ENCODE data around the gene XPNPEP3.

XPNPEP3 gene

DNA sequence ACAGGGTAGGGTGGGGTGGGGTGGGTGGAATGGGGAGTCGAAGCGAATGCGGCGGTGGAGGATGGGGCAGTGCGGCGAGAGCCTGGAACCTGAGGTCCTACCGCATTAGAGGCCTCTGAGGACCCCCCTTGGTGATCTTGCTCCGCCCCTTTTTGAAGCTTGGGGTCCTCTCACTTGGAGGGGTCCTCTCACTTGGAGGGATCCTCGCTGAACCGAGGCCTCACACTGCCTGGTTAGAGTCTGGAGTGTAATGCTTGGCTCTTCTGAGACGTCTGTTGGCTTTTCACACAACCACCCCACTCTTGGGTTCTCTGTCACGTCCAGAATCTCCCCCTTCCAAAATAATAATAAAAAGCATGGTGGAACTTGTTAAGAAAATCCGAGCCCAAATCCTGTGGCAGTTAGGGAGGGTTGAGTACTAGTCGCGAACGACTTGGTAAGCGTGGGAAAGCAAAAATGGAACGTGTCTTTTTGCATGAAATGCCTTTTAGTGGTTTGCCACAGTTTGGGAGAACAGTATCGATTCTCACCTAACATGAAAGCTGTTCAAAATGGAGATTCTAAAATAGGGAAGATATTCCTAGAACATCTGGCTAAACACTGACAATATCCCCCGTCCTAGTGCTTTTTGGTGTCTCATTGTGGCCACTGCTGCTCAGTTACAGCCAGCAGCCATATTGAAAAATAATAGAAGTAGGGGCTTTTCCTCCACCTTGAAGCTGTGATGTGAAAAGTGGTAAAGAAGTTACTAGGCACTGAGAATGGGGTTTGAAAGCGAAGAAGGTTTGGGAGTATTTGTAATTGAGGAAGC, 95.1 kb downstream of the XPNPEP3 start:
- no peak for DNase-seq

DNA sequence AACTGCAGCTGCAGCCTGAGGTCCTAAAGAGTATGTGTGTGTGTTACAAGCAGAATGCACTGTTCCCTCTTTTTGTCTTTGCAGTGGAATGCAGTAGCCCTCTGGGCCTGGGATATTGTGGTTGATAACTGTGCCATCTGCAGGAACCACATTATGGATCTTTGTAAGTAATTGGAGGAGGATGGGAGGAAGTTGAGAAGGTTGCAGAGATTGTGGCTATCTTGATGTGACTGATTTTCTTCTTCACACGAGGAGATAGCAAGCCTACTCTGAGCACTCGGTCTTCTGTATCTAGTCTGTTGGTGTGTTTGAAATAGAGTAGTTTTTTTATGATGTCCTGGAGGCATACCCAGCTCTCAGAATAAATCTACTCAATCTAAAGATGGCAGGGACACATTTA, 96.5 kb downstream of the XPNPEP3 start:
- no peak for DNase-seq

DNA sequence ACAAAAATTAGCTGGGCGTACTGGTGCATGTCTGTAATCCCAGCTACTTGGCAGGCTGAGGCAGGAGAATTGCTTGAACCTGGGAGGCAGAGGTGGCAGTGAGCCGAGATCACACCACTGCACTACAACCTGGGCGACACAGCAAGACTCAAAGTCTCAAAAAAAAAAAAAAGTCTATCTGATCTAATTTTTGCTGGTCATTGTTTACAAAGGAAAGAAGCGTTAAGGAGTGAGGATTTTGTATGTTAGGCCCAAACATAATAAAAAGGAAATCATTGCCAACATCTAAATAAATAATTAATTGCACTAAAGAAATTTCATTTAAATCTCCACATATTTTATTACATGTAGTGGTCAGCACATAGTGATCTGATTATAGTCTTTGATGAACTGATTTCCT, 97.2 kb downstream of the XPNPEP3 start:
- DNase-seq = no peak

DNA sequence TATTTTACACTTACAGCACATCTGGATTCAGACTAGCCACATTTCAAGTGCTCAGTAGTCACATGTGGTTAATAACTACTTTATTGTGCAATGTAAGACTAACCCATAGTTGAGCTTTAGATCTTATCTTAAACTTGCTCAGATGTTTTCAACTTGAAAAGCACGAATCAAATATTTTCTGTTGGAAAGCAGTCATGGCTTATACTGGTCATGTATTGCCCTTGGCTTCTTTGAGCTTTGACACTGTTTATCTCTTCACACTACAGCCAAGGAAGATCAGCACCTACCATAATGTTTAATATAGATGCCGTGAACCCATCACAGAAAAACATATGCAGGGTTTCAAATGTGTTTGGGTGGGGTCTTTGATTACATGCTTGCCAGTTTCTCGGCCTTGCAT, 98.6 kb downstream of the XPNPEP3 start:
- DNase-seq = no peak

DNA sequence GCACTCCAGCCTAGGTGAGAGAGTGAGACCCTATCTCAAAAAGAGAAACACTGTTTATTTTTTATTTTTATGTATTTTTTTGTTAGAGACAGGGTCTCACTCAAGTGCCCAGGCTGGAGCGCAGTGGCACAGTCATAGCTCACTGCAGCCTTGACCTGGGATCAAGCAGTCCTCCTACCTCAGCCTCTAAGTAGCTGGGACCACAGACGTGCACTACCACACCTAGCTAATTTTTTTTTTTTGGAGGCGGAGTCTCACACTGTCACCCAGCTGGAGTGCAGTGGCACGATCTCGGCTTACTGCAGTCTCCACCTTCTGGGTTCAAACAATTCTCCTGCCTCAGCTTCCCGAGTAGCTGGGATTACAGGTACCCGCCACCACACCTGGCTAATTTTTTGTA, 100.7 kb downstream of the XPNPEP3 start:
- no peak for DNase-seq

DNA sequence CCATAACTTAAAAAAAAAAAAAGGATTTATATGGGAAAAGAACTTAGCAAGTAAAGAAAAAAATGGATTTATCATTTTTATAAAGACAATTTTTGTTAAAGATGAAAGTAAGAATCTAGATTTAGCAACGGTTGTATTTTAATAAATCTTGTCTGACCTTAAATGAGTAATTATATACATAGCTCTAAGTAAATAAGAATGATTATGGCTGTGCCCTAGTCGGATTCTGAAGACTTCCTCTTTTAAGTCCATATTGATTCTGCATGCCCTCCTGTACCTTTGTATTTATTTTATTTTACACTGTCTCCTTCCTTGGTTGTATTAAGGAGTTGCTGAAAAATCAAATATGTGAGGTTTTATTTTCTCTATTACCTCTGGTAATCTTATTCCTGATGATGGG, 101.4 kb downstream of the XPNPEP3 start:
- DNase-seq = no peak

DNA sequence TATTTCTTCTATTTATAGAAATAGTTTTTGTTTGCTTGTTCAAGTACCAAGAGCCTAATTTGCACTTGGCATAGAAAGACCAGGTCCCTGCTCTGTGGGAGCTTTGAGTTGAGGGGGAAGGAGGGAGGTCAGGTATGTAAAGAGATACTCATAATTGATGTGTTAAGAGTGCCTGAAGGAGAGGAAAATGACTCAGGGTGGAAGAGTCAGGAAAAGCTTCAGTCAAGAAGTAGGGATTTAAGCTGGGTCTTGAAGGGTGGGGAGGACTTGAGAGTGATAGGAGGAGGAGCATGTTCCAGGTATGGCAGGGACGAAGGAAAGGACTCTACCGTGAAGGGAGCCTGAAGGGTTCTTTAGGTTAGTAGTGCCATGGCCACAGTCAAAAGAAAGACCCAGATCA, 103.2 kb downstream of the XPNPEP3 start:
- DNase-seq = no peak

DNA sequence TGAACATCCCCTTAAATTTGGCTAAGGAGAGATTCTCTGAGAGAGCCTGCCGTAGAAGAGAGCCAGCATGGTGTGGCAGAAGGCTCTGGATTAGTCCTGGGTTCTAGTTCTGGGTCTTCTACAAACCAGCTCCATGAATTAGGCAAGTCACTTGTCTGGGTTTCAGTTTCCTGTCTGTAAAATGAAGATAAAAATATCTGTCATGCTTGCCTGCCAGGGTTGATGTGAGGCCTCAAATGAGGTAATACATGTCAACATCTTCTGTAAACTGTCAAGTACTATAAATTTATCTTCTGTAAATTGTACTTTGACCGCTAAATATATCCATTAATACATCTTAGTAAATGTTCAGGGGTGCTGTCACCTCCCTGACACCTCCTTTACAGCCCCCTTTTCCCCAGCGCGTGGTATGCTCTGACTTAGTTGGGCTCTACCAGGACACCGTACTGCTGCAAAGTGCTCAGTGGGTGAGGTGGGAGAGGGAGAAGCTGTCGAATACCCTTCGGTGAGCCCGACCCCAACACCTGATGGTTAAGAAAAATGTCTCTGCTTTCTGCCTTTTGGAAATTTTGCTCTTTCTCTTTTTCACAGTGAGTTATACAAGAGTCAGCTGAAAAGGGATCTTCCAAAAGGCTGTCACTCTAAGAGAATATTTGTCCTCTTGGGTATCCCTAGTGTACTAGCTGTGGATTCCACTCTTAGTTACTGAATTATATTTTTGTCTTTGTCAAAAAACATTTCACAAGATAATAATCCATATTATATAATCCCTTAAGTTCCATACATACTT, 109.2 kb downstream of the XPNPEP3 start:
- no peak for DNase-seq

DNA sequence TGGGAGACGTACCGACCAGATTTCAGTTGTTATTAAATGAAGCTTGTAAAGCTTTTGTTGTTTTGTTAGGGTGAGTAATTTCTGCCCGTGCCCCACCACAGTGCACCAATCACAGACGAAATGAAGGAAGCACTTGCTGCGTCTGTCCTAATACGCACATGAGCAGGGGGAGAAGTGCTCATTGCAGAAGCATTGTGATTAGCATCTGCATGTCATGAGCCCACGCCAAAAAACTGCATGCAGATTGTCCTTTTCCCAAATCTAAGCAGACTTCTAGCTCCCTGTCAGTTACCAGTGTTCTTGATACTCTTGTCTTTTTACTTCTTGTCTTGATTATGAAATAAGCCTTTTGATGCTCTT, 109.8 kb downstream of the XPNPEP3 start:
- no peak for DNase-seq

DNA sequence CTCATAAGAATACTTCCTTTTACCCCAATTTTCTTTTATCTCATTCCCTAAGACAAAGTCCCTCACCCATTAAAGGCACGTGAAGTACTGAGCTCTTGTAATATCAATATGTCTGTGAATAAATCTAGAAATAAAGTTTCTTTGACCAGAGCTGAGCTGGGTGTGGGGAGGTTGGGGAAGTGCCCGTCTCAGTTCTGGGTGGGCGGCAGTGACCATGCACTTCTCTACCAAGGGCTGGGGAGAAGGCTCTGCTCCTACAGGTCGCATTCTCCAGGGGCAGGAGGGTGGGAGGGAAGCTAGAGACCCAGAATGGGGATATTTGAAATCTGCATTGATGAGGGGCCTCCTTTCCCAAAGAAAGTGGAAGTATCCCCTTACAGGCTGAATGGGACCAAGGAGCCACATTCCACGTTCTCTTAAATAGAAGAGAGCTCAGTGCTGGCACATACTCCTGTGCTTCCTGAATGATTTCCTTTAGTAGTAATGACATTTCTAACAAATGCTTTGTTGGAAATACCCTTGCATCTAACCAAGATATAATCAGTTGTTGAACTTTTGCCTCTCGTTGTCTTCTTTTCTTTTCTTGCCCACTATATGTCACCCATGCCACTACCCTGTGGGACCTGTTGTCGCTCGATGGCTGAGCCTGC, 110.3 kb downstream of the XPNPEP3 start:
- no peak for DNase-seq

DNA sequence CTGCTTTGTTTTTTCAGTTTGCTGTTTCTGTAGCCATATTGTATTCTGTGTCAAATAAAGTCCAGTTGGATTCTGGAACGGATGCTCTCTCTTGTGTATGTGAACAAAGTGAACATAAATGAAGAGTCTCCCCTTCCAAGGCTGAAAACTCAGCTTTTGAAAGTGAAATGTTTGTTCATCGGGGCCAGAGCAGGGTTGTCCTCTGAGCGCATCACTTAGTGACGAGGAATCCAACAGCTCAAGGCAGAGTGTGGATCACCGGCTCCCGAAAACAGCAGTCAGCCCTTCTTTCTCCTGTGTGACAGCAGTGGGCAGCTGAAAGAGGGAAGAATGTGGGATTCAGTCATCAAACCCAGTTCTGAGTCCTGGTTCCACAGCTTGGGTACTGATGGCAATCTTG, 115.6 kb downstream of the XPNPEP3 start:
- no peak for DNase-seq

DNA sequence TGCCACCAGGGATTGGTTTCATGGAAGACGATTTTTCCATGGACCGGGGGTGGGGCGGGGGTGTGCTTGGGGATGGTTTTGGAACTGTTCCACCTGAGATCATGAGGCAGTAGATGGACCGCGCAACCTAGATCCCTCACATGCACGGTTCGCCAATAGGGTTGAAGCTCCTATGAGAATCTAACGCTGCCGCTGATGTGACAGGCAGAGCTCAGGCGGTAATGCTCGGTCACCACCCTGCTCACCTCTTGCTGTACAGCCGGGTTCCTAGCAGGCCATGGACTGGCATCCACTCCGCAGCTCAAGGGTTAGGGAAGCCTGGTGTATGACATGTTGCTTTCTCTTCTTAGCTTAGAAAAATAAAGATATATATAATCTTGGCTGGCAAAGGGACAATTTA, 116.2 kb downstream of the XPNPEP3 start:
- DNase-seq = no peak

DNA sequence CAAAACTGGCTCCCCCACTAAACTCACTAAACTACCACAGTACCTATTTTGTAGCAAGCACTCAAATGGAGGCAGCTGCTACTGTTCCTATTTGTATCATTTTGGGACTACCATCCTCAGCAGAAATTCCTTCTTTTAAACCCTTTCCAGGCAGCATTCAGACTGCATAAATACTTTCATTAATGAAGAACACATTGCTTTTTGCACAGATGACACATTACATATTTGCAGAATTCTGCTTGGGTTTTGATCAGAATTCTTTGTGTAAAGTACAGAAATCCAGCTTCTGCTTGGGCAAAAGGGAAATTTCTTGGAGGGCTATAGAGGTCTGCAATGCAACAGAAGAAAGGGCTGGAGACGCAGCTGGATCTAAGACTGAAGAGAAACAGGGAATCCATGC, 118.4 kb downstream of the XPNPEP3 start:
- DNase-seq = no peak

DNA sequence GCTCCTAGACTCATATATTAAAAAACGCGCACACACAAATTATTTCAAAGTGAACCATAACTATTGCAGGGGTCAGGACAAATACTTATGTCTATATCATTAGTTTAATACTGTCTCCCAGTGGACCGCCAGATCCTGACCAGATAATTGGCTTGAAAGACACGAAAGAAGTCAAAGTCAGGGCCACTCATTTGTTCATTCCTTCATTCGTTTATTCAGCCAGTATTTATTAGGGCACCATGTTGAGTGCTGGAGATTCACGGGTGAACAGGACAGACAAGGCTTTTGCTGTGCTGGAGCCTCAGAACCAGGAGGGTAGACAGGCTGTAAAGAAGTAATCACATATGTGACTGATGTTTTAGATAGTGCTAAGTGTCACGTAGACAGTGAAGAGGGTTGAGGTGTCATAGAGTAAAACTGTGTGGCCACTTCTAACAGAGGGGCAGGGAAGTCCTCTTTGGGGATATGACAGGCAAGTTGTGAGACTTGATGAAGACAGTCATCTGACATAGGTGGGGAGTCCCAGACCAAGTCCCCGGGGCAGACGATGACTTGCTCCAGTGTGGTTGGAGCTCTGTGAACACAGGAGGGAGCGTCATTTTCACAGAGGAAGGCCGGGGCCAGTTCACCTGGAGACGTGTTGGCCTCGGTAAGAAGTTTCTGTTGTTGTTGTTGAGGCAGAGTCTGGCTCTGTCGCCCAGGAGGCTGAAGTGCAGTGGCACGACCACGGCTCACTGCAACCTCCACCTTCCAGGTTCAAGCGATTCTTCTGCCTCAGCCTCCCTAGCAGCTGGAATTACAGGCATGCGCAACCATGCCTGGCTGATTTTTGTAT, 120.1 kb downstream of the XPNPEP3 start:
- DNase-seq = no peak

DNA sequence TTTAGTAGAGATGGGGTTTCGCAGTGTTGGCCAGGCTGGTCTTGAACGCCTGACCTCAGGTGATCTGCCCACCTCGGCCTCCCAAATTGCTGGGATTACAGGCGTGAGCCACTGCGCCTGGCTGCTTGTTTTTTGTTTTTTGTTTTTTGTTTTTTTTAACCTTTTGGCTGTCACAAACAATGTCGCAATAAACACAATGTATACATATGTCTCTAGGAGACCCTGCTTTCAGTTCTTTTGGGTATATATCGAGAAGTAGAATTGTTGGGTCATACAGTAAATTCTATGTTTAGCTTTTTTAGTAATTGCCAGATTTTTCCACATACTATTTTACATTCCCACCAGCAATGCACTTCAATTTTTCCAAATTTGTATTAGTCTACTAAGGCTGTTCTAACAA, 122.2 kb downstream of the XPNPEP3 start:
- no peak for DNase-seq

DNA sequence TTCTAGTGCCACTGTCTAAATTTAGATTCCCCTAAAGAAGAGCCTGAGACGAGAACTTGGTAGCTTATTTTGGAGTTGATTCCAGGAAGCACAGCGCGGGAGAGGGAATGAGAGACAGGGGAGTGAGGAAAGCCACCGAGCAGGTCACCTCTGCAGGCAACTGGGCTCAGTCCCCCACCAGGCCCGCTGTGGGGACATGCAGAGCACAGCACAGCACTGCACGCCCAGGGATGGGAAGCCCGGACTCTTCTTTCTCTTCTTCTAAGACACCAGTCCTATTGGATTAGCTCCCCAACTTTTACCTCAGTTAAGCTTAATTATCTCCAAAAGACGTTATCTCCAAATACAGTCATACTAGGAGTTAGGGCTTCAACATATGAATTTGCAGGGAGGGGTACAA, 122.9 kb downstream of the XPNPEP3 start:
- DNase-seq = no peak

Measured in SIG-M5 (cell line).